ENCODE data around the gene OSBP2.

DNA sequence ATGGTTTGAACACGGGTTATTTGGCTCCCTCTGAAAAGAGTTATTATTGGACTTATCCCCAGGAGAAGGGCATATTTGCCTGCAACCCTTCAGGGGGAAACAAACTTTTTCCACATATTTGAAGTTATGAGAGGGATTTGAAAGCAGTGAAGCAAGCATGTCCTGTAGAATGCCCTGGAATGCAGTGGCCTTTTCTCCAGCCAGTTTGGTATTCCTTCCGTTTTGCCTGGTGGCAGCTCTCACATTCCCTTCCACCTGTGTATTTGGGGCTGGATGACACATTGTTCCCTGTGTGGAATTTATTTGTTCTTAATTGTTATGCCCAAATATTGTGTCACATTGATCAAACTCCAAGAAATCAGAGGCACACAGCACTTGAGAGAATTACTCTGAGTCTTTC lies 59.0 kb downstream of the OSBP2 start:
- TF ChIP-seq, protein P1, sequence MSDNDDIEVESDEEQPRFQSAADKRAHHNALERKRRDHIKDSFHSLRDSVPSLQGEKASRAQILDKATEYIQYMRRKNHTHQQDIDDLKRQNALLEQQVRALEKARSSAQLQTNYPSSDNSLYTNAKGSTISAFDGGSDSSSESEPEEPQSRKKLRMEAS (IDR thresholded peaks at IDR 0.05) = no peak
- TF ChIP-seq EGR1 (IDR thresholded peaks at IDR 0.05) (no peak), FOXM1 (IDR thresholded peaks at IDR 0.05; ENCODE audit: borderline replicate concordance, low read depth) (no peak), TAF1 (IDR thresholded peaks at IDR 0.05; ENCODE audit: low read depth) (no peak)

All from Ishikawa (cell line).